Body of pancreas (tissue), 4 donors: ENCODE data around the gene ARHGAP1.

ENCODE experiments used
- POLR2A ChIP-seq, 3 donors: fragments of 450-650 bp; IDR thresholded peaks; one replicate each; pipeline ENCODE4 v1.6.1; 2016; ENCODE audit warnings: antibody characterized with exemption in 3 of 3, mild to moderate bottlenecking in 2 of 3
- TF ChIP-seq, protein P1 (sequence below), 7 experiments: fragments of 450-650 bp in 4 of 7; fragments of 200-600 bp in 3 of 7; sonication (generic) in 3 of 7; IDR thresholded peaks; one replicate each; pipeline ENCODE4 v1.5.1; 2016 to 2019; ENCODE audit warnings: antibody characterized with exemption in 7 of 7

DNA sequence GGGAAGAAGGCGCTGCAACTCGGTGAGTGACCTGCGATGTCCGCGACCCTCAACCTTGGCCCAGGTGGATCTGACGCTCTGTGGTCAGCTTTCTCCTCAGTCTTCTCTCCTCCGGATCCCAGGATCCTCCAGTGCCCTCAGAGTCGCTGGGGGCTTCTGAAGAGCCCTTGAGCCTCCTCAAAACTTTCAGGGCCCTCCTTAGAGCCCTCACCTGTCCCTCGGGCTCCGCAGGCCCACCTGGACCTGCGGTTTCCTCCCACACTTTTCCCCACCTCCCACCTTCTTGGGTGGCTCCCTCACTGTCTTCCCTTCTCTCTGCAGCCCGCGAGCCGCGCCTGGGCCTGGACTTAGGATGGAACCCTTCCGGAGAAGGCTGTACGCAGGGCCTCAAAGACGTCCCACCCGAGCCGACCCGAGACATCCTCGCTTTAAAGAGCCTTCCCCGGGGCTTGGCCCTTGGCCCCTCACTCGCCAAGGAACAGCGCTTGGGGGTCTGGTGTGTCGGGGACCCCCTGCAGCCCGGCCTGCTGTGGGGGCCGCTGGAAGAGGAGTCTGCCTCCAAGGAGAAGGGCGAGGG is 747 bp upstream of the ARHGAP1 start:
- TF ChIP-seq POLR2A (IDR thresholded peaks at IDR 0.05), result no peak
- TF ChIP-seq, protein P1, sequence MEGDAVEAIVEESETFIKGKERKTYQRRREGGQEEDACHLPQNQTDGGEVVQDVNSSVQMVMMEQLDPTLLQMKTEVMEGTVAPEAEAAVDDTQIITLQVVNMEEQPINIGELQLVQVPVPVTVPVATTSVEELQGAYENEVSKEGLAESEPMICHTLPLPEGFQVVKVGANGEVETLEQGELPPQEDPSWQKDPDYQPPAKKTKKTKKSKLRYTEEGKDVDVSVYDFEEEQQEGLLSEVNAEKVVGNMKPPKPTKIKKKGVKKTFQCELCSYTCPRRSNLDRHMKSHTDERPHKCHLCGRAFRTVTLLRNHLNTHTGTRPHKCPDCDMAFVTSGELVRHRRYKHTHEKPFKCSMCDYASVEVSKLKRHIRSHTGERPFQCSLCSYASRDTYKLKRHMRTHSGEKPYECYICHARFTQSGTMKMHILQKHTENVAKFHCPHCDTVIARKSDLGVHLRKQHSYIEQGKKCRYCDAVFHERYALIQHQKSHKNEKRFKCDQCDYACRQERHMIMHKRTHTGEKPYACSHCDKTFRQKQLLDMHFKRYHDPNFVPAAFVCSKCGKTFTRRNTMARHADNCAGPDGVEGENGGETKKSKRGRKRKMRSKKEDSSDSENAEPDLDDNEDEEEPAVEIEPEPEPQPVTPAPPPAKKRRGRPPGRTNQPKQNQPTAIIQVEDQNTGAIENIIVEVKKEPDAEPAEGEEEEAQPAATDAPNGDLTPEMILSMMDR (IDR thresholded peaks at IDR 0.05), result no peak
